ENCODE measurements around the gene CDH23.

GRCh38 chr10:71429929-71430328, 33.2 kb downstream of the CDH23 start:
- TF ChIP-seq EZH2 (IDR thresholded peaks at IDR 0.05; ENCODE audit: borderline replicate concordance, insufficient read depth, low read length, poor library complexity, severe bottlenecking) (no peak), CTCF (IDR thresholded peaks at IDR 0.05; ENCODE audit: poor library complexity, severe bottlenecking) (no peak)

All from neural cell (in vitro differentiated cells).